ENCODE data around the gene DYSF.

Gene DYSF

GRCh38 chr2:71524476-71524875, 71.1 kb downstream of the DYSF start:
- no peak overlapping the region for H3K4me2 ChIP-seq (ENCODE audit: insufficient read depth, low read length, poor library complexity, severe bottlenecking)
- no peak overlapping the region for H2BK15ac ChIP-seq (ENCODE audit: low read length)
- no peak overlapping the region for H3K9ac ChIP-seq (ENCODE audit: low read depth, low read length, poor library complexity)
- no peak overlapping the region for H3K4me3 ChIP-seq (ENCODE audit: low read length in 2 of 2)
- no CpG with 5 or more reads among the region's 6 CpGs for WGBS, 2 donors (ENCODE audit: extremely low coverage in 2 of 2, insufficient read length in 2 of 2, insufficient replicate concordance in 1 of 2)
- no peaks in the 10 kb centered on the region for H3K79me1 ChIP-seq (ENCODE audit: low read depth, low read length)
- H3K14ac ChIP-seq (ENCODE audit: low read length) = no peak overlapping the region
- H3K4me1 ChIP-seq (ENCODE audit: control insufficient read depth in 2 of 2, insufficient read depth in 1 of 2, low read depth in 1 of 2, low read length in 2 of 2) = no peaks in the 10 kb centered on the region
- H3K18ac ChIP-seq (ENCODE audit: low read length) = no peak overlapping the region
- H2BK12ac ChIP-seq (ENCODE audit: low read length) = no peak overlapping the region
- H2BK120ac ChIP-seq (ENCODE audit: low read depth, low read length) = no peak overlapping the region
- no peak overlapping the region for H2AK5ac ChIP-seq (ENCODE audit: low read depth, low read length)
- no peaks in the 10 kb centered on the region for H3K36me3 ChIP-seq (replicated peaks in 1 of 2; ENCODE audit: control insufficient read depth in 2 of 2, insufficient read depth in 2 of 2, low read length in 2 of 2)
- H3K9me3 ChIP-seq (replicated peaks in 1 of 2; ENCODE audit: control insufficient read depth in 2 of 2, insufficient read depth in 1 of 2, low read depth in 1 of 2, low read length in 2 of 2) = peaks cover 0 to 3% of the 10 kb centered on the region in 2 donors
- H4K8ac ChIP-seq (ENCODE audit: low read depth, low read length) = no peak overlapping the region
- no peak for DNase-seq (ENCODE audit: low spot score)
- H3K4ac ChIP-seq (ENCODE audit: low read length) = no peak overlapping the region
- no peak overlapping the region for H3K27ac ChIP-seq (replicated peaks; ENCODE audit: low read length)
- no peak overlapping the region for H4K91ac ChIP-seq (ENCODE audit: low read depth, low read length, poor library complexity)
- H2AFZ ChIP-seq (ENCODE audit: low read length) = no peak overlapping the region
- H3K27me3 ChIP-seq (ENCODE audit: control insufficient read depth in 3 of 3, insufficient read depth in 3 of 3, low read depth in 1 of 3, low read length in 3 of 3) = peaks cover 0 to 10% (median 0%) of the 10 kb centered on the region in 3 experiments
- H2BK5ac ChIP-seq (ENCODE audit: low read length) = no peak overlapping the region
- no peak overlapping the region for H3K23ac ChIP-seq (ENCODE audit: low read depth, low read length, poor library complexity)

- H4K8ac ChIP-seq (ENCODE audit: low read depth, low read length) = no peak overlapping the region
- H3K23ac ChIP-seq (ENCODE audit: low read depth, low read length, poor library complexity) = no peak overlapping the region
- H3K4ac ChIP-seq (ENCODE audit: low read length) = no peak overlapping the region
- H3K79me1 ChIP-seq (ENCODE audit: low read depth, low read length) = no peaks in the 10 kb centered on the region
- no peak overlapping the region for H3K18ac ChIP-seq (ENCODE audit: low read length)
- no peak overlapping the region for H3K9ac ChIP-seq (ENCODE audit: low read depth, low read length, poor library complexity)
- no peak overlapping the region for H2BK15ac ChIP-seq (ENCODE audit: low read length)
- peaks cover 0 to 10% (median 0%) of the 10 kb centered on the region in 3 experiments for H3K27me3 ChIP-seq (ENCODE audit: control insufficient read depth in 3 of 3, insufficient read depth in 3 of 3, low read depth in 1 of 3, low read length in 3 of 3)
- peaks cover 0 to 3% of the 10 kb centered on the region in 2 donors for H3K9me3 ChIP-seq (replicated peaks in 1 of 2; ENCODE audit: control insufficient read depth in 2 of 2, insufficient read depth in 1 of 2, low read depth in 1 of 2, low read length in 2 of 2)
- H2BK5ac ChIP-seq (ENCODE audit: low read length) = no peak overlapping the region
- H3K4me1 ChIP-seq (ENCODE audit: control insufficient read depth in 2 of 2, insufficient read depth in 1 of 2, low read depth in 1 of 2, low read length in 2 of 2) = no peaks in the 10 kb centered on the region
- no peak overlapping the region for H2BK120ac ChIP-seq (ENCODE audit: low read depth, low read length)
- no peak overlapping the region for H3K27ac ChIP-seq (replicated peaks; ENCODE audit: low read length)
- H3K36me3 ChIP-seq (replicated peaks in 1 of 2; ENCODE audit: control insufficient read depth in 2 of 2, insufficient read depth in 2 of 2, low read length in 2 of 2) = no peaks in the 10 kb centered on the region
- no peak overlapping the region for H2BK12ac ChIP-seq (ENCODE audit: low read length)
- no peak overlapping the region for H2AK5ac ChIP-seq (ENCODE audit: low read depth, low read length)
- no CpG with 5 or more reads among the region's 17 CpGs for WGBS, 2 donors (ENCODE audit: extremely low coverage in 2 of 2, insufficient read length in 2 of 2, insufficient replicate concordance in 1 of 2)
- no peak overlapping the region for H4K91ac ChIP-seq (ENCODE audit: low read depth, low read length, poor library complexity)
- no peak overlapping the region for H2AFZ ChIP-seq (ENCODE audit: low read length)
- H3K4me3 ChIP-seq (ENCODE audit: low read length in 2 of 2) = no peak overlapping the region
- DNase-seq (ENCODE audit: low spot score) = no peak
- H3K14ac ChIP-seq (ENCODE audit: low read length) = no peak overlapping the region
- no peak overlapping the region for H3K4me2 ChIP-seq (ENCODE audit: insufficient read depth, low read length, poor library complexity, severe bottlenecking)
Observed at GRCh38 chr2:71526141-71526540, 72.8 kb downstream of the DYSF start.

GRCh38 chr2:71526975-71527374, 73.6 kb downstream of the DYSF start:
- Histone ChIP-seq H4K91ac (ENCODE audit: low read depth, low read length, poor library complexity) (no peak overlapping the region), H2BK15ac (ENCODE audit: low read length) (no peak overlapping the region), H4K8ac (ENCODE audit: low read depth, low read length) (no peak overlapping the region), H3K4me1 (ENCODE audit: control insufficient read depth in 2 of 2, insufficient read depth in 1 of 2, low read depth in 1 of 2, low read length in 2 of 2) (no peaks in the 10 kb centered on the region), H2BK5ac (ENCODE audit: low read length) (no peak overlapping the region), H3K9me3 (replicated peaks in 1 of 2; ENCODE audit: control insufficient read depth in 2 of 2, insufficient read depth in 1 of 2, low read depth in 1 of 2, low read length in 2 of 2) (no peaks in the 10 kb centered on the region), H3K18ac (ENCODE audit: low read length) (no peak overlapping the region), H3K4me2 (ENCODE audit: insufficient read depth, low read length, poor library complexity, severe bottlenecking) (no peak overlapping the region), H2AFZ (ENCODE audit: low read length) (no peak overlapping the region), H3K79me1 (ENCODE audit: low read depth, low read length) (no peaks in the 10 kb centered on the region), H3K4ac (ENCODE audit: low read length) (no peak overlapping the region), H3K27ac (replicated peaks; ENCODE audit: low read length) (no peak overlapping the region), H2BK12ac (ENCODE audit: low read length) (no peak overlapping the region), H3K23ac (ENCODE audit: low read depth, low read length, poor library complexity) (no peak overlapping the region), H3K27me3 (ENCODE audit: control insufficient read depth in 3 of 3, insufficient read depth in 3 of 3, low read depth in 1 of 3, low read length in 3 of 3) (peaks cover 0 to 10% (median 0%) of the 10 kb centered on the region in 3 experiments), H3K14ac (ENCODE audit: low read length) (no peak overlapping the region), H2BK120ac (ENCODE audit: low read depth, low read length) (no peak overlapping the region), H3K9ac (ENCODE audit: low read depth, low read length, poor library complexity) (no peak overlapping the region), H3K36me3 (replicated peaks in 1 of 2; ENCODE audit: control insufficient read depth in 2 of 2, insufficient read depth in 2 of 2, low read length in 2 of 2) (no peaks in the 10 kb centered on the region), H3K4me3 (ENCODE audit: low read length in 2 of 2) (no peak overlapping the region), H2AK5ac (ENCODE audit: low read depth, low read length) (no peak overlapping the region)
- no CpG with 5 or more reads among the region's 9 CpGs for WGBS, 2 donors (ENCODE audit: extremely low coverage in 2 of 2, insufficient read length in 2 of 2, insufficient replicate concordance in 1 of 2)
- DNase-seq (ENCODE audit: low spot score) = no peak

- Histone ChIP-seq H2BK12ac (ENCODE audit: low read length) (no peak overlapping the region), H3K27me3 (ENCODE audit: control insufficient read depth in 3 of 3, insufficient read depth in 3 of 3, low read depth in 1 of 3, low read length in 3 of 3) (peaks cover 0 to 10% (median 0%) of the 10 kb centered on the region in 3 experiments), H3K14ac (ENCODE audit: low read length) (no peak overlapping the region), H2AFZ (ENCODE audit: low read length) (no peak overlapping the region), H3K4me2 (ENCODE audit: insufficient read depth, low read length, poor library complexity, severe bottlenecking) (no peak overlapping the region), H2BK5ac (ENCODE audit: low read length) (no peak overlapping the region), H3K27ac (replicated peaks; ENCODE audit: low read length) (no peak overlapping the region), H2BK120ac (ENCODE audit: low read depth, low read length) (no peak overlapping the region), H3K4ac (ENCODE audit: low read length) (no peak overlapping the region), H2AK5ac (ENCODE audit: low read depth, low read length) (no peak overlapping the region), H4K8ac (ENCODE audit: low read depth, low read length) (no peak overlapping the region), H3K4me3 (ENCODE audit: low read length in 2 of 2) (no peak overlapping the region), H3K36me3 (replicated peaks in 1 of 2; ENCODE audit: control insufficient read depth in 2 of 2, insufficient read depth in 2 of 2, low read length in 2 of 2) (no peaks in the 10 kb centered on the region), H3K9ac (ENCODE audit: low read depth, low read length, poor library complexity) (no peak overlapping the region), H3K4me1 (ENCODE audit: control insufficient read depth in 2 of 2, insufficient read depth in 1 of 2, low read depth in 1 of 2, low read length in 2 of 2) (no peaks in the 10 kb centered on the region), H3K79me1 (ENCODE audit: low read depth, low read length) (no peaks in the 10 kb centered on the region), H4K91ac (ENCODE audit: low read depth, low read length, poor library complexity) (no peak overlapping the region), H2BK15ac (ENCODE audit: low read length) (no peak overlapping the region), H3K9me3 (replicated peaks in 1 of 2; ENCODE audit: control insufficient read depth in 2 of 2, insufficient read depth in 1 of 2, low read depth in 1 of 2, low read length in 2 of 2) (no peaks in the 10 kb centered on the region), H3K23ac (ENCODE audit: low read depth, low read length, poor library complexity) (no peak overlapping the region), H3K18ac (ENCODE audit: low read length) (no peak overlapping the region)
- DNase-seq (ENCODE audit: low spot score) = no peak
- WGBS, 2 donors (ENCODE audit: extremely low coverage in 2 of 2, insufficient read length in 2 of 2, insufficient replicate concordance in 1 of 2) = no CpG with 5 or more reads among the region's 10 CpGs
Observed at GRCh38 chr2:71528131-71528591, 74.8 kb downstream of the DYSF start.
